Vagina (tissue), 2 donors: ENCODE measurements around the gene MTHFD2. TPM values are rescaled to one million over a fixed set of nuclear protein-coding genes. Genes with fewer than 3 reads are reported as not detected.
"Not testable (repeated sequence)": the region's sequence is repeated elsewhere in the genome, so short reads cannot be mapped to it uniquely, and the experiment has no call there.

ENCODE experiments used
- DNase-seq, 2 donors: peaks; one replicate each; pipeline ENCODE4 v3.0.0-alpha.2; 2017; ENCODE audit errors: extremely low spot score in 2 of 2
- H3K27ac ChIP-seq: fragments of 200-600 bp; sonication (generic); one replicate; pipeline ENCODE4 v1.5.1; 2019
- H3K27me3 ChIP-seq: fragments of 200-600 bp; sonication (generic); one replicate; pipeline ENCODE4 v1.5.1; 2019
- H3K36me3 ChIP-seq, 2 donors: fragments of 200-600 bp; sonication (generic); one replicate each; pipeline ENCODE4 v1.5.1; 2017 to 2019
- H3K4me1 ChIP-seq: fragments of 200-600 bp; sonication (generic); one replicate; pipeline ENCODE4 v1.5.1; 2019
- H3K4me3 ChIP-seq, 2 donors: fragments of 200-600 bp; sonication (generic); 1 replicate in 1 of 2; 2 replicates in 1 of 2; pipeline ENCODE4 v1.5.1; 2016 to 2019
- H3K9me3 ChIP-seq: fragments of 200-600 bp; sonication (generic); one replicate; pipeline ENCODE4 v1.5.1; 2019
- CTCF ChIP-seq, 3 experiments: fragments of 450-650 bp in 2 of 3; fragments of 200-600 bp in 1 of 3; sonication (generic) in 1 of 3; IDR thresholded peaks; one replicate each; pipeline ENCODE4 v1.5.1; 2017 to 2019; ENCODE audit warnings: antibody characterized with exemption in 3 of 3, mild to moderate bottlenecking in 2 of 3, moderate library complexity in 2 of 3
- POLR2A ChIP-seq, 2 donors: fragments of 450-650 bp; IDR thresholded peaks; one replicate each; pipeline ENCODE4 v1.6.1; 2017; ENCODE audit warnings: antibody characterized with exemption in 2 of 2, mild to moderate bottlenecking in 2 of 2, moderate library complexity in 2 of 2
- POLR2AphosphoS5 ChIP-seq, 2 donors: sonication (generic); formaldehyde crosslinking; IDR thresholded peaks; one replicate each; pipeline ENCODE4 v1.9.0; 2017; ENCODE audit warnings: antibody characterized with exemption in 2 of 2, mild to moderate bottlenecking in 2 of 2, low read depth in 1 of 2; ENCODE audit not compliant: insufficient read depth in 1 of 2
- intact Hi-C: fragments of 100-400 bp; cut with DNase I; formaldehyde crosslinking; loops from one replicate; pipeline ENCODE4 v1.15.1; 2023
- total RNA-seq: library from RNA; depleted of rRNA; stranded (reverse); fragments of >200 nt; gene quantifications from one replicate; pipeline ENCODE4 v1.2.3, GENCODE V29; 2016

MTHFD2 gene
- total RNA-seq, 1 donor from 2014 or later: 55.7 TPM

- Histone ChIP-seq H3K36me3 (no peaks in the 10 kb centered on the region), H3K27ac (no peak overlapping the region), H3K27me3 (no peaks in the 10 kb centered on the region), H3K4me3 (no peak overlapping the region), H3K4me1 (peaks cover 6% of the 10 kb centered on the region), H3K9me3 (no peaks in the 10 kb centered on the region)
- no peak for TF ChIP-seq POLR2AphosphoS5 (IDR thresholded peaks at IDR 0.05; ENCODE audit: insufficient read depth in 1 of 2, low read depth in 1 of 2)
- no peak for TF ChIP-seq POLR2A (IDR thresholded peaks at IDR 0.05)
- no peak for TF ChIP-seq CTCF (IDR thresholded peaks at IDR 0.05)
- no peak for DNase-seq
- intact Hi-C loops: no loop called here
Measured at GRCh38 chr2:74183878-74184277, 14.5 kb upstream of the MTHFD2 start.

GRCh38 chr2:74186038-74186437, 12.4 kb upstream of the MTHFD2 start:
- no peak for DNase-seq
- TF ChIP-seq CTCF (IDR thresholded peaks at IDR 0.05) (no peak), POLR2A (IDR thresholded peaks at IDR 0.05) (no peak), POLR2AphosphoS5 (IDR thresholded peaks at IDR 0.05; ENCODE audit: insufficient read depth in 1 of 2, low read depth in 1 of 2) (no peak)
- intact Hi-C loops: no loop called here
- Histone ChIP-seq H3K36me3 (no peaks in the 10 kb centered on the region), H3K4me3 (no peak overlapping the region), H3K27me3 (no peaks in the 10 kb centered on the region), H3K27ac (no peak overlapping the region), H3K4me1 (no peaks in the 10 kb centered on the region), H3K9me3 (no peaks in the 10 kb centered on the region)

- H3K4me1 ChIP-seq, intact Hi-C loops, H3K27ac ChIP-seq, H3K36me3 ChIP-seq, H3K27me3 ChIP-seq, H3K9me3 ChIP-seq, DNase-seq, H3K4me3 ChIP-seq: not testable (repeated sequence)
Measured at GRCh38 chr2:74186706-74187105, 11.7 kb upstream of the MTHFD2 start.

- Histone ChIP-seq H3K27me3 (no peaks in the 10 kb centered on the region), H3K4me1 (no peaks in the 10 kb centered on the region), H3K4me3 (no peak overlapping the region), H3K36me3 (no peaks in the 10 kb centered on the region), H3K9me3 (no peaks in the 10 kb centered on the region), H3K27ac (no peak overlapping the region)
- intact Hi-C loops: no loop called here
- DNase-seq: no peak
- TF ChIP-seq CTCF (IDR thresholded peaks at IDR 0.05) (no peak), POLR2AphosphoS5 (IDR thresholded peaks at IDR 0.05; ENCODE audit: insufficient read depth in 1 of 2, low read depth in 1 of 2) (peak; percentile 40 to 78), POLR2A (IDR thresholded peaks at IDR 0.05) (no peak)
Measured at GRCh38 chr2:74188018-74188601, 10.3 kb upstream of the MTHFD2 start.

- DNase-seq: no peak
- H3K27ac ChIP-seq: no peak overlapping the region
- no peaks in the 10 kb centered on the region for H3K4me1 ChIP-seq
- TF ChIP-seq CTCF (IDR thresholded peaks at IDR 0.05): no peak
- TF ChIP-seq POLR2AphosphoS5 (IDR thresholded peaks at IDR 0.05; ENCODE audit: insufficient read depth in 1 of 2, low read depth in 1 of 2): no peak
- TF ChIP-seq POLR2A (IDR thresholded peaks at IDR 0.05): no peak
- H3K36me3 ChIP-seq: no peaks in the 10 kb centered on the region
- no peak overlapping the region for H3K4me3 ChIP-seq
- H3K27me3 ChIP-seq: no peaks in the 10 kb centered on the region
- H3K9me3 ChIP-seq: no peaks in the 10 kb centered on the region
- intact Hi-C loops: no loop called here
Measured at GRCh38 chr2:74188696-74189095, 9.7 kb upstream of the MTHFD2 start.
